K562 (cell line): ENCODE results near the gene ZNF552. TPM values are rescaled to one million over a fixed set of nuclear protein-coding genes. Genes with fewer than 3 reads are reported as not detected.

Source experiments
- AFF1 ChIP-seq, 2 experiments: fragments of 450-650 bp; IDR thresholded peaks; 2 replicates each; pipeline ENCODE4 v1.6.1; 2018; ENCODE audit warnings: mild to moderate bottlenecking in 2 of 2, low read depth in 1 of 2; ENCODE audit not compliant: partially characterized antibody in 2 of 2
- BHLHE40 ChIP-seq: IDR thresholded peaks from 2 replicates; pipeline ENCODE4 v1.6.1; 2011; ENCODE audit warnings: low read length, improper control_type of control experiment
- CBX1 ChIP-seq: sonication (generic); IDR thresholded peaks from 2 replicates; pipeline ENCODE4 v1.6.1; 2016; ENCODE audit warnings: antibody characterized with exemption, low read depth, mild to moderate bottlenecking
- CREM ChIP-seq: IDR thresholded peaks from 2 replicates; pipeline ENCODE4 v1.6.1; 2014; ENCODE audit warnings: antibody characterized with exemption, low read depth
- CXXC5 ChIP-seq: fragments of 250-450 bp; sonication (Bioruptor Pico); IDR thresholded peaks from 2 replicates; pipeline ENCODE4 v1.8.0; 2022; ENCODE audit warnings: inconsistent platforms, mild to moderate bottlenecking, moderate library complexity
- FOS ChIP-seq: IDR thresholded peaks from 3 replicates; pipeline ENCODE4 v1.6.1; 2011; ENCODE audit not compliant: insufficient read length; ENCODE audit errors: extremely low read depth
- FUS ChIP-seq: fragments of 200-400 bp; formaldehyde crosslinking; optimal IDR thresholded peaks from 2 replicates; pipeline ENCODE3; 2017; ENCODE audit warnings: low read depth, low read length
- GTF2F1 ChIP-seq: IDR thresholded peaks from 2 replicates; pipeline ENCODE4 v1.6.1; 2011; ENCODE audit warnings: low read depth, low read length, improper control_type of control experiment
- NKRF ChIP-seq: fragments of 450-650 bp; IDR thresholded peaks from 2 replicates; pipeline ENCODE4 v1.6.1; 2016; ENCODE audit warnings: borderline replicate concordance
- NR2F6 ChIP-seq: fragments of 450-650 bp; formaldehyde crosslinking; IDR thresholded peaks from 2 replicates; pipeline ENCODE4 v1.4.0; 2020; ENCODE audit warnings: mild to moderate bottlenecking
- NUFIP1 ChIP-seq: fragments of 450-650 bp; IDR thresholded peaks from 2 replicates; pipeline ENCODE4 v1.6.1; 2018; ENCODE audit not compliant: partially characterized antibody
- POLR2G ChIP-seq: fragments of 200-400 bp; formaldehyde crosslinking; IDR thresholded peaks from 2 replicates; pipeline ENCODE4 v1.6.1; 2017; ENCODE audit warnings: low read depth, mild to moderate bottlenecking, antibody characterized with exemption, low read length, moderate library complexity
- SRSF3 ChIP-seq: fragments of 200-400 bp; formaldehyde crosslinking; IDR thresholded peaks from 2 replicates; pipeline ENCODE4 v1.6.1; 2016; ENCODE audit warnings: mild to moderate bottlenecking, low read length, moderate library complexity; ENCODE audit not compliant: insufficient read depth
- SRSF9 ChIP-seq: fragments of 200-400 bp; formaldehyde crosslinking; IDR thresholded peaks from 2 replicates; pipeline ENCODE4 v1.6.1; 2017; ENCODE audit warnings: low read depth, low read length, borderline replicate concordance
- STAT5A ChIP-seq: IDR thresholded peaks from 2 replicates; pipeline ENCODE4 v1.6.1; 2012; ENCODE audit warnings: low read length, inconsistent platforms, borderline replicate concordance
- VEZF1 ChIP-seq: fragments of 200-800 bp; sonication (Bioruptor generic); IDR thresholded peaks from 2 replicates; pipeline ENCODE4 v1.6.1; 2017; ENCODE audit warnings: missing genetic modification characterization, missing compliant biosample characterization
- YY1 ChIP-seq, 3 experiments: IDR thresholded peaks; 2 replicates each; pipeline ENCODE4 v1.6.1; 2011; ENCODE audit warnings: low read length in 2 of 3, mild to moderate bottlenecking in 2 of 3, moderate library complexity in 2 of 3, borderline replicate concordance in 1 of 3, control low read depth in 1 of 3, low read depth in 1 of 3; ENCODE audit not compliant: insufficient read depth in 3 of 3, insufficient replicate concordance in 2 of 3, control insufficient read depth in 1 of 3, insufficient read length in 1 of 3; ENCODE audit errors: extremely low read depth in 1 of 3
- ZFPM2 ChIP-seq: fragments of 250-450 bp; sonication (Bioruptor Pico); IDR thresholded peaks from 2 replicates; pipeline ENCODE4 v1.5.1; 2022; ENCODE audit warnings: mild to moderate bottlenecking
- ZNF253 ChIP-seq: fragments of 250-450 bp; sonication (Bioruptor Pico); conservative IDR thresholded peaks from 2 replicates; pipeline ENCODE4 v1.6.1; 2021; ENCODE audit warnings: mild to moderate bottlenecking
- polyA plus RNA-seq, 8 experiments: library from polyadenylated mRNA; depleted of rRNA in 4 of 8; stranded (reverse) in 5 of 8; unstranded in 3 of 8; fragments of >200 nt; fragmentation: Nextera tagmentation in 2 of 8; fragmentation: Illumina TruSeq in 1 of 8; extraction: Ambion mirVana in 2 of 8; extraction: Trizol in 1 of 8; gene quantifications; 2 replicates each; pipeline versions ENCODE4 v1.2.1 to v1.2.3, GENCODE V29; 2011 to 2014; ENCODE audit warnings: inconsistent platforms in 1 of 8, missing spikeins in 1 of 8
- total RNA-seq, 7 experiments: library from RNA; depleted of rRNA in 6 of 7; stranded (reverse); fragments of >200 nt in 6 of 7; fragmentation: Illumina TruSeq in 2 of 7; extraction: Trizol in 2 of 7; gene quantifications; 2 replicates each; pipeline versions ENCODE4 v1.2.1 to v1.2.3, GENCODE V29; 2011 to 2021; ENCODE audit warnings: low replicate concordance in 1 of 7

Gene ZNF552
- total and polyA plus RNA-seq, 9 of the 15 experiments (the other 6 are each of a cell fraction or from before 2014, with no cell fraction given), result 4.4 to 12.4 (median 8.5) TPM

- TF ChIP-seq STAT5A (no peak), YY1 (IDR thresholded peaks at IDR 0.05; ENCODE audit: borderline replicate concordance in 1 of 3, control insufficient read depth in 1 of 3, extremely low read depth in 1 of 3, insufficient read depth in 3 of 3, insufficient read length in 1 of 3, insufficient replicate concordance in 2 of 3, low read depth in 1 of 3, low read length in 2 of 3) (peak; percentile 90 to 97 (median 96)), BHLHE40 (peak; percentile 13; the same call in 1 of the 2 replicates), ZNF253 (CRISPR knock-in tag) (no peak), NR2F6 (CRISPR knock-in tag) (no peak), POLR2G (peak; percentile 93), CBX1 (peak; percentile 93; the same call in 1 of the 2 replicates), SRSF9 (no peak), VEZF1 (CRISPR knock-in tag) (peak; percentile 55; the same call in 1 of the 2 replicates), NKRF (no peak), SRSF3 (no peak), CXXC5 (CRISPR knock-in tag) (peak; percentile 92), CREM (peak; percentile 86), ZFPM2 (CRISPR knock-in tag) (no peak), NUFIP1 (no peak), GTF2F1 (no peak), FUS (no peak), AFF1 (IDR thresholded peaks at IDR 0.05; ENCODE audit: low read depth in 1 of 2, partially characterized antibody in 2 of 2) (peak in 1 of 2 experiments; percentile 91), FOS (peak; percentile 64)
Measured at GRCh38 chr19:57769345-57770131, 45.2 kb downstream of the ZNF552 start, which contains the start of gene ZNF586 (continued).
